GM11168 (cell line): ENCODE results near the gene SHMT2.

Source experiments
- in situ Hi-C: fragments of 300-500 bp; cut with MboI; formaldehyde crosslinking; loops from one replicate; pipeline ENCODE4 v1.12.0; 2022; ENCODE audit warnings: low sequenced_read_pairs; ENCODE audit not compliant: unreplicated experiment

SHMT2 gene

GRCh38 chr12:57229634-57230380 lies at the start of gene SHMT2:
TSS of gene SHMT2 (plus strand) at chr12:57229711. CDS start at chr12:57229779, 68 bp downstream.
- in situ Hi-C loops = no loop called here

GRCh38 chr12:57180321-57180989 lies 49.1 kb upstream of the SHMT2 start:
- in situ Hi-C loops = no loop called here

- in situ Hi-C loops = no loop called here
Measured at GRCh38 chr12:57181072-57181471, 48.4 kb upstream of the SHMT2 start.

- in situ Hi-C loops = no loop called here
Measured at GRCh38 chr12:57181561-57182155, 47.9 kb upstream of the SHMT2 start.

GRCh38 chr12:57182918-57183575 lies 46.5 kb upstream of the SHMT2 start:
- in situ Hi-C loops = no loop called here

GRCh38 chr12:57183939-57184725 lies 45.4 kb upstream of the SHMT2 start:
- in situ Hi-C loops = no loop called here

- in situ Hi-C loops = no loop called here
Measured at GRCh38 chr12:57185403-57185802, 44.1 kb upstream of the SHMT2 start.

- in situ Hi-C loops = no loop called here
Measured at GRCh38 chr12:57185906-57186508, 43.5 kb upstream of the SHMT2 start.

GRCh38 chr12:57187222-57188089 lies 42.1 kb upstream of the SHMT2 start:
- in situ Hi-C loops = no loop called here

GRCh38 chr12:57188090-57188425 lies 41.5 kb upstream of the SHMT2 start:
- in situ Hi-C loops = no loop called here

GRCh38 chr12:57190037-57190436 lies 39.5 kb upstream of the SHMT2 start:
- in situ Hi-C loops = no loop called here

GRCh38 chr12:57190821-57191220 lies 38.7 kb upstream of the SHMT2 start:
- in situ Hi-C loops = no loop called here

GRCh38 chr12:57191410-57191809 lies 38.1 kb upstream of the SHMT2 start:
- in situ Hi-C loops = no loop called here

GRCh38 chr12:57192920-57193319 lies 36.6 kb upstream of the SHMT2 start:
- in situ Hi-C loops = no loop called here

GRCh38 chr12:57193706-57194245 lies 35.7 kb upstream of the SHMT2 start:
- in situ Hi-C loops = no loop called here

GRCh38 chr12:57194253-57194652 lies 35.3 kb upstream of the SHMT2 start:
- in situ Hi-C loops = no loop called here

GRCh38 chr12:57195186-57195585 lies 34.3 kb upstream of the SHMT2 start:
- in situ Hi-C loops = no loop called here

GRCh38 chr12:57195611-57196371 lies 33.7 kb upstream of the SHMT2 start:
- in situ Hi-C loops = no loop called here
